Astrocyte (in vitro differentiated cells and primary cell): Measurements from ENCODE around the gene MOXD1. TPM values are rescaled to one million over a fixed set of nuclear protein-coding genes. Genes with fewer than 3 reads are reported as not detected.

Experiments used
- DNase-seq: peaks from one replicate; pipeline ENCODE4 v3.0.0-alpha.2; 2010; ENCODE audit warnings: low read depth
- FAIRE-seq: peaks from 2 replicates; lab custom pipeline; 2011; peaks lifted over from hg19 to GRCh38; lab: Jason Lieb, UNC
- H2AFZ ChIP-seq: 2 replicates; pipeline ENCODE4 v1.6.0; 2012; ENCODE audit warnings: low read depth, low read length, inconsistent platforms
- H3K27ac ChIP-seq: 2 replicates; pipeline ENCODE4 v1.5.1; 2011; ENCODE audit warnings: low read depth, low read length, inconsistent platforms
- H3K27me3 ChIP-seq: 2 replicates; pipeline ENCODE4 v1.6.0; 2011; ENCODE audit warnings: low read length, inconsistent platforms; ENCODE audit not compliant: insufficient read depth
- H3K36me3 ChIP-seq: 2 replicates; pipeline ENCODE4 v1.5.1; 2011; ENCODE audit warnings: low read length, inconsistent platforms; ENCODE audit not compliant: insufficient read depth
- H3K4me1 ChIP-seq: 2 replicates; pipeline ENCODE4 v1.5.1; 2011; ENCODE audit warnings: low read length, inconsistent platforms; ENCODE audit not compliant: insufficient read depth
- H3K4me2 ChIP-seq: 2 replicates; pipeline ENCODE4 v1.6.0; 2012; ENCODE audit warnings: low read length, inconsistent platforms
- H3K4me3 ChIP-seq: 2 replicates; pipeline ENCODE4 v1.5.1; 2011; ENCODE audit warnings: low read depth, mild to moderate bottlenecking, low read length, inconsistent platforms; ENCODE audit not compliant: insufficient read depth
- H3K79me2 ChIP-seq: 2 replicates; pipeline ENCODE4 v1.6.0; 2012; ENCODE audit warnings: mild to moderate bottlenecking, low read length, inconsistent platforms; ENCODE audit not compliant: insufficient read depth
- H3K9ac ChIP-seq: 2 replicates; pipeline ENCODE4 v1.6.0; 2012; ENCODE audit warnings: mild to moderate bottlenecking, low read length, inconsistent platforms
- H3K9me3 ChIP-seq: 2 replicates; pipeline ENCODE4 v1.5.1; 2012; ENCODE audit warnings: low read depth, mild to moderate bottlenecking, low read length, inconsistent platforms; ENCODE audit not compliant: insufficient read depth
- H4K20me1 ChIP-seq: 2 replicates; pipeline ENCODE4 v1.6.0; 2012; ENCODE audit warnings: low read length, inconsistent platforms; ENCODE audit not compliant: insufficient read depth
- H3K27ac Mint-ChIP-seq: one replicate; pipeline ENCODE4 v1.8.0; 2021; ENCODE audit warnings: mild to moderate bottlenecking, mixed read lengths; ENCODE audit not compliant: unreplicated experiment
- H3K27me3 Mint-ChIP-seq: one replicate; pipeline ENCODE4 v1.8.0; 2021; ENCODE audit warnings: low read depth, mixed read lengths; ENCODE audit not compliant: unreplicated experiment
- H3K36me3 Mint-ChIP-seq: one replicate; pipeline ENCODE4 v1.8.0; 2021; ENCODE audit warnings: low read depth, mixed read lengths; ENCODE audit not compliant: unreplicated experiment
- H3K4me1 Mint-ChIP-seq: one replicate; pipeline ENCODE4 v1.8.0; 2021; ENCODE audit warnings: low read depth, mixed read lengths; ENCODE audit not compliant: unreplicated experiment
- H3K4me3 Mint-ChIP-seq: one replicate; pipeline ENCODE4 v1.8.0; 2021; ENCODE audit warnings: mild to moderate bottlenecking, moderate library complexity, mixed read lengths; ENCODE audit not compliant: unreplicated experiment
- H3K9me3 Mint-ChIP-seq: one replicate; pipeline ENCODE4 v1.8.0; 2021; ENCODE audit warnings: mild to moderate bottlenecking, mixed read lengths; ENCODE audit not compliant: unreplicated experiment
- EZH2 ChIP-seq: IDR thresholded peaks from 2 replicates; pipeline ENCODE4 v1.6.1; 2012; ENCODE audit warnings: mild to moderate bottlenecking, low read length, inconsistent platforms; ENCODE audit not compliant: insufficient read depth
- total RNA-seq: library from RNA; stranded (reverse); gene quantifications from 2 replicates; pipeline ENCODE4 v1.2.1, GENCODE V29; 2021
- TF ChIP-seq, protein P1 (sequence below): IDR thresholded peaks from 2 replicates; pipeline ENCODE4 v1.5.1; 2011; ENCODE audit warnings: low read depth, mild to moderate bottlenecking, inconsistent platforms, low read length, moderate library complexity; ENCODE audit not compliant: insufficient read depth

Gene MOXD1
- total RNA-seq, 1 donor from 2014 or later = 3.5 TPM

DNA sequence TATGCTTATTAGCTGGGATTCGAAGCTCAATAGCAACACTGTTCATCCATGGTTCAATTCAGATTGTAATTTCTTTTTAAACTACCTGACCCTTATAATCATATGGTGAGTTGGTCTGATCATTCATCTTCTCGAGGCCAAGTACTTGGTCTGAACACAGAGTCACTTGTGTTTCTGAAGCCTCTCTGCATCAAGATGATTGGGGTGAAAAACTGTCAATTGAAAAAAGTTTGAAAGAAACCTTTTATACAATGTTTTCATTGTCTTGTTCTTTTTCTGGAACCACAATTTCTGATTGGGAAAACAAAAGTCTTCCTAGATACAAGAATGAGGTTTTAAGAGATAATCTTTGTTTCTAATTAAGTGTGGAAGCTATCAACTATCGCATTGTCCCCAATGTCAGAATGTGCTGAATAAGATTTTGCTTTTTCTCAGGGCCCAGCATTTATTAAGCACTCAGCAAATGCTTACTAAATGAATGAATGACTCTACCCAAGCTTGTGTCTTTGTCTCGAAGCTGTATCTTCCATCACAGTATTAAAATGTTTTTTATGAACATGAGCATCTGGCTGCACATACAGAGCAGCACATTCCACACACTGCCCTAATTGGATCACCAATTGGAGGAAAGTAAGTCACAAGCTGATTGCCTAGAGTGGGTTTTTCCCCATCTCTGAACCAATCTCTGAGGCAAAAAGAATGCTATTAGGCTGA is 45.0 kb upstream of the MOXD1 start:
- H3K27ac ChIP-seq = peak overlapping the region; percentile 56
- no peaks in the 10 kb centered on the region for H3K9me3 ChIP-seq
- no peak overlapping the region for H2AFZ ChIP-seq
- Mint-ChIP-seq H3K4me3 (no peak overlapping the region), H3K9me3 (peaks cover 6% of the 10 kb centered on the region), H3K27me3 (no peaks in the 10 kb centered on the region), H3K36me3 (no peaks in the 10 kb centered on the region), H3K4me1 (peaks cover 11% of the 10 kb centered on the region), H3K27ac (no peak overlapping the region)
- H3K4me1 ChIP-seq = peaks cover 9% of the 10 kb centered on the region
- H3K9ac ChIP-seq = no peak overlapping the region
- H3K4me2 ChIP-seq = peak overlapping the region; percentile 56
- H3K36me3 ChIP-seq = no peaks in the 10 kb centered on the region
- DNase-seq (no peak), FAIRE-seq (no peak)
- H3K4me3 ChIP-seq = no peak overlapping the region
- H3K79me2 ChIP-seq = no peaks in the 10 kb centered on the region
- no peaks in the 10 kb centered on the region for H3K27me3 ChIP-seq
- TF ChIP-seq EZH2 = no peak
- TF ChIP-seq, protein P1, sequence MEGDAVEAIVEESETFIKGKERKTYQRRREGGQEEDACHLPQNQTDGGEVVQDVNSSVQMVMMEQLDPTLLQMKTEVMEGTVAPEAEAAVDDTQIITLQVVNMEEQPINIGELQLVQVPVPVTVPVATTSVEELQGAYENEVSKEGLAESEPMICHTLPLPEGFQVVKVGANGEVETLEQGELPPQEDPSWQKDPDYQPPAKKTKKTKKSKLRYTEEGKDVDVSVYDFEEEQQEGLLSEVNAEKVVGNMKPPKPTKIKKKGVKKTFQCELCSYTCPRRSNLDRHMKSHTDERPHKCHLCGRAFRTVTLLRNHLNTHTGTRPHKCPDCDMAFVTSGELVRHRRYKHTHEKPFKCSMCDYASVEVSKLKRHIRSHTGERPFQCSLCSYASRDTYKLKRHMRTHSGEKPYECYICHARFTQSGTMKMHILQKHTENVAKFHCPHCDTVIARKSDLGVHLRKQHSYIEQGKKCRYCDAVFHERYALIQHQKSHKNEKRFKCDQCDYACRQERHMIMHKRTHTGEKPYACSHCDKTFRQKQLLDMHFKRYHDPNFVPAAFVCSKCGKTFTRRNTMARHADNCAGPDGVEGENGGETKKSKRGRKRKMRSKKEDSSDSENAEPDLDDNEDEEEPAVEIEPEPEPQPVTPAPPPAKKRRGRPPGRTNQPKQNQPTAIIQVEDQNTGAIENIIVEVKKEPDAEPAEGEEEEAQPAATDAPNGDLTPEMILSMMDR = no peak
- no peaks in the 10 kb centered on the region for H4K20me1 ChIP-seq

DNA sequence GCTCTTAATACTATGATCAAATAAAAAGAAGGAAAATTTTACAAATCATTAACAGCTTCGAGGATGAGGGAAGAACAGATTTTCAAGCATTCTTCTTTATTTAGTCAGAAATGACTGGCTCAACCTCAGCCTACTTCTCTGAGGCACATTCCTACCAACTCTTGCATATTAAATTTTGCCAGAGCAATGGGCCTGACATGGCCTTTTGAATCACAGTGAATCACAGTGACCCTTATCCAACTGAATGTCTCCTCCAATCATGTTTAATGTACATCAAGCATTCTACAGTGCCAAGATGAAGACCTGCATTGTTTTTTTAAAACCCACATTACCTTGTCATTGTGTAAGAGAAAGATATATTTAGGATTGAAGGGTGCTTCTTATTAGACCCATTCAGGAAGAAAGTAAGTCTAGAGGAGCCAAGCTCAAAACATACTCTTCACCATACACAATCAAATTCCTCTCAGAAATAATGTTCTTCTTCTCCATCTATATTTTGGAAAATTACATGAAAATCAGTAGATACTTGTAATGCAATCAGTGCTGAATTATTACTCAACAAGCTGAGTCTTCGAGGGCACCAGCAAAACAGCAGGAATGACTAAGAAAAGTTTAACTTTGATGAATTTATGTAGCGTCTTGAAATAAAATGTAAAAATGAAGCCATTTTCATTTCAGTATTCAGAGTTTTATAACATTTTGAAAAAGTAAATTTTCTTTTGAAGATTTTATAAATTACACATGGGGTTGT is 44.1 kb upstream of the MOXD1 start:
- no peaks in the 10 kb centered on the region for H3K36me3 Mint-ChIP-seq
- H3K4me1 Mint-ChIP-seq = peaks cover 11% of the 10 kb centered on the region
- Histone ChIP-seq H3K4me3 (no peak overlapping the region), H3K9me3 (no peaks in the 10 kb centered on the region), H3K27me3 (no peaks in the 10 kb centered on the region), H4K20me1 (no peaks in the 10 kb centered on the region), H3K9ac (no peak overlapping the region), H3K36me3 (no peaks in the 10 kb centered on the region), H3K4me1 (peaks cover 9% of the 10 kb centered on the region), H2AFZ (no peak overlapping the region), H3K79me2 (no peaks in the 10 kb centered on the region), H3K27ac (peak overlapping the region; percentile 56), H3K4me2 (peak overlapping the region; percentile 56)
- peak overlapping the region; percentile 89 for H3K27ac Mint-ChIP-seq
- DNase-seq (peak; percentile 94), FAIRE-seq (peak; percentile 100)
- peaks cover 6% of the 10 kb centered on the region for H3K9me3 Mint-ChIP-seq
- H3K27me3 Mint-ChIP-seq = no peaks in the 10 kb centered on the region
- TF ChIP-seq, protein P1 = no peak
- TF ChIP-seq EZH2 = no peak
- H3K4me3 Mint-ChIP-seq = no peak overlapping the region

DNA sequence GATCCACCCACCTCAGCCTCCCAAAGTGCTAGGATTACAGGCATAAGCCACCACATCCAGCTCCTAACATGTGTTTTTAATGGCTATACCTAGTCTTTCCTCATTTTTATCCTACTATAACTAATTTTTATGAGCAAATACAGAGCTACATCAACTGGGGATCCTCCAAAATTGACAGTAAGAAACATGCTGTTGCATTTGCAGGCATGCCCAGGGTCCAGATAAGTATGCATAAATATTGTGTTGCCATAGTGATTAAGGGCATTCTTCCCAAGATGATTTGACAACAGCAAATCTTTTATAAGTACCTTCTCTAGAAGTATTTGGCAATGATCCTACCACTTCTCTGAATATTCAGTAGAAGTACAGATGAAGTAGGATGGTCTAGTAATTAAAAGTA is 41.9 kb upstream of the MOXD1 start:
- Histone ChIP-seq H2AFZ (no peak overlapping the region), H3K79me2 (no peaks in the 10 kb centered on the region), H4K20me1 (no peaks in the 10 kb centered on the region), H3K4me3 (no peak overlapping the region), H3K4me2 (no peak overlapping the region), H3K27ac (no peak overlapping the region), H3K4me1 (peaks cover 9% of the 10 kb centered on the region), H3K9ac (no peak overlapping the region), H3K27me3 (no peaks in the 10 kb centered on the region), H3K36me3 (no peaks in the 10 kb centered on the region), H3K9me3 (no peaks in the 10 kb centered on the region)
- DNase-seq (peak; percentile 59), FAIRE-seq (no peak)
- peaks cover 6% of the 10 kb centered on the region for H3K9me3 Mint-ChIP-seq
- no peaks in the 10 kb centered on the region for H3K27me3 Mint-ChIP-seq
- no peak overlapping the region for H3K27ac Mint-ChIP-seq
- H3K4me3 Mint-ChIP-seq = no peak overlapping the region
- no peaks in the 10 kb centered on the region for H3K36me3 Mint-ChIP-seq
- TF ChIP-seq, protein P1 = no peak
- no peak for TF ChIP-seq EZH2
- H3K4me1 Mint-ChIP-seq = peaks cover 11% of the 10 kb centered on the region
